Activated T-helper 17 cell treated with anti-CD3 and anti-CD28 coated beads, Interleukin-2, amount 50 U/mL, for 72 hours (primary cell): ENCODE measurements around the gene CFAP57. TPM values are rescaled to one million over a fixed set of nuclear protein-coding genes. Genes with fewer than 3 reads are reported as not detected.

Experiments used
- total RNA-seq, 2 donors: library from RNA; stranded (reverse); gene quantifications; one replicate each; pipeline ENCODE4 v1.2.3, GENCODE V29; 2022

CFAP57 gene
- total RNA-seq, 2 donors from 2014 or later: 0.06 to 0.74 TPM

Other genes starting within 250 kb of the CFAP57 start
- 100 to 1,000 TPM; 217 to 280 TPM for gene SLC2A1, start 213.5 kb upstream of the CFAP57 start, total RNA-seq
- 100 to 1,000 TPM in 1 of 2 donors, 10 to 100 TPM in 1; 52.0 to 121 TPM for gene EBNA1BP2, start within 50 bp of the CFAP57 start, total RNA-seq
- not detected for gene TMEM125, start 97.7 kb downstream of the CFAP57 start, total RNA-seq
- gene C1orf210, start 113.3 kb downstream of the CFAP57 start, total RNA-seq: not detected
- under 1 TPM in 1 of 2 donors, not detected in 1; 0.61 TPM for gene TIE1, start 128.7 kb downstream of the CFAP57 start, total RNA-seq
- not detected for gene MPL, start 165.5 kb downstream of the CFAP57 start, total RNA-seq
- 100 to 1,000 TPM; 127 to 199 TPM for gene CDC20, start 186.7 kb downstream of the CFAP57 start, total RNA-seq
- gene ELOVL1, start 195.7 kb downstream of the CFAP57 start, total RNA-seq: 10 to 100 TPM; 53.4 to 73.7 TPM
- 10 to 100 TPM; 34.1 to 39.4 TPM for gene MED8, start 217.5 kb downstream of the CFAP57 start, total RNA-seq
- 10 to 100 TPM; 53.4 to 59.3 TPM for gene SZT2, start 217.6 kb downstream of the CFAP57 start, total RNA-seq